ENCODE results near the gene PSKH1.

The PSKH1 gene

DNA sequence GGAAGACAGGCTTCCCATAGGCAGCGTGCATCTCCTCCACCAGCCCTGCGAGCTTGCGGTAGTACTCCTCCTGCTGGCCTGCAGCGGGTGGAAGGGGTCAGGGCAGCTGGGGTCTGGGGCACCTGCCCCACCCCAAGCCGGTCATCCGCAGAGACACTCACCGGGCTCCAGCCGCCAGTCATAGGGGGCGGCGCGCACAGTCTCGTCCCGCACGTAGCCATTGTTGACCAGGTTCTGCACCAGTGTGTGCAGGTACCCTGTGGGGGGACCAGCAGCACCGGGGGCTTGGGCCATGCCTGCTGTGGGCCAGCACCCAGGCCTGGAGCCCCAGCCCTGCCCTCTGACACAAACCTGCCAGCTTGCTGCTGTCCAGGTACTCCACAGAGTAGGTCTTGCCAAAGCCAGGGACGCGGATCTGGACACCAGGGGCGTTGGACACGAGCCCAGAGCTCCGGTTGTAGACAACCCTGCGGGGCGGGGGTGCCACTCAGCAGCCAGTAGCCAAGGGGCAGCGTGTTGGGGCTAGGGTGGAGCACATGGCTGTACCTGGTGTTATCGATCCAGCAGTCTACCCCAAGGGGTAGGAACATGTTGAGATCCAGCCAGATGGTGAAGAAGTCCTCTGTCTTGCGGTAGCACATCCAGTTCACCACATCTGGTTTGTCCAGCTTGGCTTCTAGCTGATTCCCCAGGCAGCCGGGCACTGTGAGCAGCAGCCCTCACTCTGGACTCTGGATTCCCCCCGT is 49.6 kb downstream of the PSKH1 start:
- no peak for DNase-seq

GRCh38 chr16:67943256-67943618 is 50.2 kb downstream of the PSKH1 start:
- no peak for DNase-seq

DNA sequence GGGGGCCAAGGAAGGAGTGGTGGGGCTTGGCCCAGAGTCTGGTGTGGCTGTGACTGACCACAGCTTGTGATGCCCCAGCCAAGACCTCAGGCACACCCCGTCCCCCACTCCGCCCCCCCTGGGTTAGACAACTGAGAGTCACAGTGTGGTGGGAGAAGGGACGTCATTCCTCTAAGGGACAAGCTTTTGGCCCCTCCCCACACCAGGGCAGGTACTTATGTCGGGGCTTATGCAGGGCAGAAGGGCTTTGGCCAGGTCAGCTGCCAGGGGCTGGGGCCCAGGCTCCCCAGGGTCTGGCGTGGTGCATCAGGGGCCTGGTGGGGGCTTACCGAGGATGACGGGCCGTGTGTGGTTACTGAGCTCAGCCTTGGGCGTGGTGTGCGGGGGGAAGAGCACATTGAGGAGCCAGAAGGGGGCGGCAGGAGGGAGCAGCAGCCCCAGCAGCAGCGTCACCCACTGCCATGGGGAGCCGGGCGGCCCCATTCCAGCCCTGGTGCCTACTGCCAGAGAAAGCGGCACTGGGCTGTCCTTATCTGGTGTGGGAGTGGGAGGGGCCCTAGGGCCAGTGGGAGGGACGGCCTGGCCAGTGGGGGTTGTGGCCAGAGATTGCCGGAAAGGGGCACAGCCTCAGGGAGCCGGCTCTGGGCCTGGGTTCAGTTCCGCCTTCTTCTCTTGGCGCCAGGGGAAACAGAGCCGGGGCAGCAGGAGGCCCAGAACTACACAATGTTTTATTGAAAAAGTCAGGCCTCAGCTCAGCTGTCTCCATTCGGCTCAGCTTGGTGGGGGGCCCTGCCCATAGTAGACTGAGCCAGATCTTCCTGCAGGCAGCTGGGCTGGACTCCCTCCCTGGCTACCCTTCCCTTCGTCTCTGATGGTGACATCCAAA is 50.8 kb downstream of the PSKH1 start, which contains the start of gene LCAT:
Gene LCAT (minus strand): TSS at position 502 of the 886 bp plus-strand sequence. CDS start 19 bp downstream, at position 483.
- no peak for DNase-seq

DNA sequence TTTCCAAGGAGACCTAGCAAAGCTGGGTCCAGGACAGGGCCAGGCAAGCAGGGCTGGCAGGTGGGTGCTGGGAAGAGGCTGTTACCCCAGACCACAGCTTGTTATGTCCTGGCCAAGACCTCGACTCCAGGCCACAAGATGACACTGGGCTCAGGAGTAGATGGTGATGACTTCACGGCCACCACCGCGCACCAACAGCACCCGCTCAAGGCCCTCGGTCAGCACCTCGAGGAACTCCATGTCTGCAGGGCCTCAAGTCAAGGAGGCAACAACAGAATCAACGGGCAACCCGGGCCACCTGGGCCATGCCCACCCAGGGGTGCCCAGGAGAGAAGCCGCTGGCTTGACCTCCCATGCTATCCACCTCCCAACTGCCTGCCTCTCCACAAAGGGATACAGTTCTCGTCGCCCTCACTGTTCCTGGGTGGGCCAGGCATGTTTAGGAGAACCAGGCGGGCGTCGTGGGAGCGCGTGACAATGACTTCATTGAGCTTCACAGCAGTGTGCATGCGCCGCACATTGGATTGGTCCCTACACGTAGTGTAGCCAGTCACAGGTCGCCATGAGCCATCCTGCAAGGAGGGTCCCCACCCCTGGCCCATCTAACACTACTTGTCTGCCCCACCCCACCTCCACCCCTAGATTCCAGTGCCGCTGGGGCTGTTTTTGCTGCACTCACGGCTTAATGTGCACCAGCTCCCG is 51.8 kb downstream of the PSKH1 start:
- no peak for DNase-seq

DNA sequence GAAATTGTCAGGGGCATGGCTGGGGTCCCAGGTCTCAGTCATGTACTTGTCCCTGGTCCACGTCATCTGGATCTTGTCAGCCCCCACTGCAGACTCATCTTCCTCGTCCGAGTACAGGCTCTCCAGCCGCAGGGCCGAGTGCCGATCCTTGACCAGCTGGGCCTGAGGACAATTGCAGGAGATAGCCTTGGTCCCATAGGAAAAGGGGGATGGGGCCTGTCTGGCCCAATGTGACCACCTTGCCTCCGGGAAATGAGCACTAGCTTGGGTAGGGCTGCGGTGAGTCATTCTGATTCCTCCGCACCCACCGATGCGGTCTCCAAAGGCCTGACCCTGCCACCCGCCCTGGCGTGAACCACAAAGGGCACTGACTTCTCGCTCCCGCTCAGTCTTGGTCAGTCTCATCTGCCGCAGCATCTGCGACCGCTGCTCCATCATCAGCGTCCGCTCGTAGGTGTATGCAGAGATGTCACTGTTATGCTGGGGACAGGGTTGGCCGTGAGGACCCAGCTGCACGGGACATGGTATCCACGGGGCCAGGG is 52.4 kb downstream of the PSKH1 start:
- no peak for DNase-seq

DNA sequence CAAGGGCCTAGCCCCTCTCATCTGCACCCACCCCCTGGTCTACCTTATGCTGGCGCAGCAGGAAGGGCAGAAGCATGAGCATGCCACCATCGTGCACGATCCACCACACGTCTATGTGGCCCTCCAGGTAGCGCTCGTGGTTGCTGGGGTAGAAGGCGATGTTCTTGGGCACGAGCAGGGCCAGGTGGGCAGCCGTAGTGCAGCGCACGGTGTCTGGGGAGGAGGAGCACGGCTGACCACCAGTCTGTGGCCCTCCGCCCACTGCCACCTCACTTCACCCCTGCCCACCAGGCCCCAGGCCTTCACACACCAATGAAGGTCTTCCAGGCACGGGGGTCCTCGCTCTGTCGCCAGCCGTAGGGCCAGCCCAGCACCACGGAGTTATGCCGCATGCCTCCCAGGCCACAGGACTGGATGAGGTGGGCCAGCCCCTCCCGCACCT is 53.1 kb downstream of the PSKH1 start:
- no peak for DNase-seq

DNA sequence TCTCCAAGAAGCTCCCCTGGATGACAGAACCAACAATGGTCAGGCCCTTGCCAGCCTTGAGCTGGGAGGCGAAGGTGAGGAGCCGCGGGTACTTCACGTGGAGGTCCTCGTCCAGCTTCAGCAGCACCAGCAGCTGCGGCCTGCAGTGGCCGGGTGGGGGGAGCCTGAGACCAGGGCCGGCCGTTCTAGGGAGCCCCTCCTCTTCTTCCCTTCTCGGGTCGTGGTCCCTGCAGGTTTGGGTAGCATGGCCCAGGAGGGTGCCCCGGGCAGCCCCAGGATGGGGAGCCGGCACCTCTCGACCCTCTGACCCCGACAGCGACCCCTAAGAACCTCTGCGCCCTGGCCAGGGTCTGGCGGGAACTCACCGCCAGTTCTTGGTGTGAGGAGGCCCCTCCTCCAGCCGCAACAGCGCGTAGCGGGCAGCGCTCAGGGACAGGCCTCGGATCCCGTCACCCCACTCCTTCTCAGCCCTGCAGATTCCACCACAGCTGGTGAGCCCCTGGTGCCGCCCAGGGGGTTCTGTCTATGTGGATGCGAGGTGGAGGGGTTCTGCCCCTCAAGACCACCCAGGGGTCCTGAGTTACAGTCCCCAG is 54.0 kb downstream of the PSKH1 start:
- no peak for DNase-seq

DNA sequence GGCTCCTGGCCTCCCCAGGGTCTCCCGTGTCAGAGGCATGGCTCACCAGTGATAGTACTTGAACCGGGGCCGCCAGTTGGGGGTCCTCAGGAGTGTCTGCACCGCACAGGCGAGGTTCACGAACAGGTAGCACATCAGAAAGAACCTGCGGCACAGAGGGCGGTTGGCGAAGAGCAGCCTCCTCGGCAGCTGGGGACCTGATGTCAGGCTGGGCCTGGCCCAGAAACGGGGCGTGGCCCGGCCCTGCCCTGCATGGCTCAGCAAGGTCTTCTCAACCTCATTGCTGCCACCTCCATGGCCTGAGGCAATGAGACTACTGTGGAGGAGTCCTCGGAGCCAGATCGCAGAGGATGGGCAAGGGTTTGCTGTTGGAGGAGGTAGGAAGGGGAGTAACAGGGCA is 55.0 kb downstream of the PSKH1 start:
- no peak for DNase-seq

DNA sequence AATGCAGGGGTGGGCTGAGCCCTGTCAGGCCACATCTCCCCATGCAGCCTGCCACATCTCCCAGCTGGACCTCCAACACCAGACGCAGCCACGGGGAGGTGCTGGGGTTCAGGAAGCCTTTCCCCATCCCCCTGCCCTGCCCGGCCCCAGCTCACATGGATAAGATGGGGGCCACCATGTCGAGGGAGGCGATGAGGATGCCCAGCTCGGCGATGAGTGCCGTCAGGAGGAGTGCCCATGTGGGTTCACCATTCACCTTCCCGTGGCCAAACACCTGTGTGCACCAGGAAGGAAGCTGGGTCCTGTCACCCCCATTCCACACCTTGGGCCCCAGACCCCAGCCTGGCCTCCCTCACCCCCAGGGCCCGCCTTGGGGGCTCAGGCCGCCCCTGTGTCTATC is 56.6 kb downstream of the PSKH1 start:
- no peak for DNase-seq

DNA sequence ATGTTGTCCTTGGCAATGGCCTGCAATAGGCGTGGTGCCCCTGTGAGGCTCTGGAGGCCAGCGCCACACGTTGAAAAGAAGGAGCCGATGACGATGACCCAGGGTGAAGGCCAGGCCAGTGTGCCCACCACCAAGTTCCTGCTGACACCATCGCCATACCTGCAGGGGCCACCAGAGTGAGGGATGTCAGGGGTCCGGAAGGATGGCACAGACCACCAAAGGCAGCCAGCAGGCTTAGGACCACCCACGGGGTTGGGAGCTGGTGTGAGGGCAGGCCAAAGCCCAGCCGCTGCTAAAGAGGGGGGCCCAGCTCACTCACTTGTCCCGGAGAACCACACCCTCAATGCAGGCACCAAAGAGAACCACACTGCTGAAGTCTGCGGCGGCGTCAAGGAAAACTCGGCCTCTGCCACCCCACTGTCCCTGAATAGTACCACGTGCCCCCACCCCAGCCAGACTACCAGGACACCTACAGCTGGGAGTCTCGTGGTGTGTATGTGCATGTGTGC is 57.3 kb downstream of the PSKH1 start:
- DNase-seq, result no peak

DNA sequence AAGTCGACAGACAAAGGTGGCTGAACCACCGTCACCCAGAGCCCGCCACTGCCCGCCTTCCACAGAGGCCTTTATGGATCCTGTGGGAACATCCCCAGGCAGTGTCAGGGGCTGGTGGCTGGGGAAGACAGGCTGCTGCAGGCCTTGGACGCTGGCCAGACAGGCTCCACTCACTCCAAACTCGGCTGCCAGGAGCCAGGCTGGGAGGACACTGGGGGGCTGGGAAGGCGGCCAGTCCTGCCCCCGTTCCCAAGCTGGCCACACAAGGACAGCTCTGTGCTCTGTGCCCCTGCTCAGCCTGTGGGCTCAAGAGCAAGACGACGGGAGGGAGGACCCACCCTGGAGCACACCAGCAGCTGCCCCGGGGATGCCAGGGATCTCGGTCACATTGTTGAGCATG is 58.4 kb downstream of the PSKH1 start:
- DNase-seq, result no peak

DNA sequence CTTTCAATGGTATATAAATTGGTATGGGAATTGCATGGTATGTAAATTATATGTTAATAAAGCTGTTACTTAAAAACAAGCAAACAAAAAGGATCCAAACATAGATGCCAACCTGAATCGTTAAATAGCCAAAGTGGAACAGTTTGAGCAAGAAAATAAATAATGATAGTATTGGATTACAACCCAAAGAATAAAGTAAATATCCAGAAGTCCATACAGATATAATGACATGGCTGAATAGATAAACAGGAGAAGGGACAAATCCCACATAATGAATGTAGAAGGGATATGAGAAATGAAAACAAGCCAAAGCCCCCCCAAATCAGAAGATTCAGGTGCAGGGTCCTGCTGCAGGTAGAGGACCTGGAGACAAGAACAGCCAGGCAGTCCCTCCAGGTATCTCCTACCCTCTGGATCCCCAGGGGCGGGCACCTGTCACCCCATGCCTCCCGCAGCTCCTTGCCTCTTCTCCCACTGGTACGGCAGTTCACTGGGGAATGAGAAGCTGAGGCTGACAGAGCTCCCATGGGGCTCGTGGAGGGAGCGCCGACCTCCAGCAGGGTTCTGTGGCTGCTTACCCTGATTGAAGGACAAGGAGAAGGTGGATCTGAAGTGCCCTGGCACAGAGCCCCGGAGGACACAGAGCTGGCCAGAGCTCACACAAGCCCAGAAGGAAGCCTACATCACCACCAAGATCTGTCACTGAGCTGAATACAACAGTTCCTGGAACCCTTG is 60.8 kb downstream of the PSKH1 start:
- DNase-seq, result no peak

- DNase-seq, result no peak
Measured at GRCh38 chr16:67954421-67955196, 61.6 kb downstream of the PSKH1 start.

GRCh38 chr16:67957622-67958021 is 64.6 kb downstream of the PSKH1 start:
- no peak for DNase-seq

- DNase-seq, result no peak
Measured at GRCh38 chr16:67959536-67960329, 66.7 kb downstream of the PSKH1 start.

DNA sequence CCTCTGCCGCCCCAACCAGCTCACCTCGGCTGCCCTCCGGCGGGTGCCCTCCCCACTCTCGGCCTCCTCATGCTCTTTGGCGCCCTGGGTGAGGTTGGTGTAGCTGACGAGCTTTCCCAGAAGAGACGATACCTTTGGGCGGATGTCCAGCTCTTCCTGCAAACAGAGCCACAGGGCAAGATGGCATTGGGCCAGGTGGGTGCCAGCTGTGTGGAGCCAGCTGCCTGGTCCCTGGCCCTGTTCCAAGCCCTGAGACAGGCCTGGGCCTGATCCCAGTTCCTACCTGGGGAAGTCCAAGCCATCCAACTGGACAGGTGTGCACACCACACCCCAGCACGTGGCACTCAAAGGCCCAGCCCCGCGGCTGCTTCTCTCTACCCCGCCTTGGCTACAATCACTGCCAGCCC is 68.5 kb downstream of the PSKH1 start:
- peak; percentile 93 for DNase-seq

GRCh38 chr16:67962135-67962534 is 69.1 kb downstream of the PSKH1 start:
- no peak for DNase-seq

DNA sequence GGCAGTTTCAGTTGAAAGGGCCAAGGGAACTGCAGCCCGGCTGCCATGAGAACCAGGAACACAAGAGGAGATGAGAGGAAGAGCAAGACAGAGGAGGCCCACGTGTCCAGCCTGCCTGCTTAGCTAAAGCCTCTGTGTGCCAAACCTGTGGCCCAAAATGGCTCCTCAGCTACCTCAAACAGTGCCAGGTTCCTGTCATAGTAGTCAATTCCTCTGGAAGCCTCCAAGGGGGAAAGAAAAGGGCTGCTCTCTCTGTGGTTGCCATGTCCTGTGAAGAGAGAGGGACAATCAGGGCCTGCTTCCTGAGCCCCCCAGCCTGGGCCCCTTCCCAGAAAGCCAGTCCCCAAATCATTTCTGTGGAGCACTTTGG is 70.2 kb downstream of the PSKH1 start:
- DNase-seq, result no peak

- DNase-seq, result no peak
Measured at GRCh38 chr16:67963662-67964321, 70.7 kb downstream of the PSKH1 start.

Data from NCI-H1105 (cell line).